ENCODE measurements around the gene PTMA. TPM values are rescaled to one million over a fixed set of nuclear protein-coding genes. Genes with fewer than 3 reads are reported as not detected.

Gene PTMA
- total and polyA plus RNA-seq, 7 donors: 124 to 347 (median 210) TPM

- Histone ChIP-seq H3K27me3 (ENCODE audit: insufficient read depth in 3 of 3, low read length in 2 of 3) (no peaks in the 10 kb centered on the region), H3K36me3 (ENCODE audit: insufficient read depth in 1 of 2, low read depth in 1 of 2) (no peaks in the 10 kb centered on the region), H3K27ac (peak overlapping the region; percentile 63), H3K9me3 (no peaks in the 10 kb centered on the region), H3K4me3 (no peak overlapping the region), H3K4me1 (peaks cover 13% of the 10 kb centered on the region)
- no peak for TF ChIP-seq CTCF (IDR thresholded peaks at IDR 0.05)
- WGBS, 3 donors: 39 to 59% (median 44%) methylated on average over 21 to 22 of the region's 22 CpGs
- intact Hi-C loops (cut with DNase I): no loop called here
- DNase-seq: peak; percentile 65 to 81
- ATAC-seq: peak; percentile 8 to 62 (median 15)
Observed at GRCh38 chr2:231701456-231702373, 6.6 kb upstream of the PTMA start.

- Histone ChIP-seq H3K4me1 (peaks cover 13% of the 10 kb centered on the region), H3K36me3 (ENCODE audit: insufficient read depth in 1 of 2, low read depth in 1 of 2) (no peaks in the 10 kb centered on the region), H3K27me3 (ENCODE audit: insufficient read depth in 3 of 3, low read length in 2 of 3) (no peaks in the 10 kb centered on the region), H3K27ac (no peak overlapping the region), H3K4me3 (no peak overlapping the region), H3K9me3 (no peaks in the 10 kb centered on the region)
- no peak for TF ChIP-seq CTCF (IDR thresholded peaks at IDR 0.05)
- WGBS, 3 donors: 95 to 96% (median 95%) methylated on average over 3 of the region's 3 CpGs
- DNase-seq (no peak), ATAC-seq (no peak)
- intact Hi-C loops (cut with DNase I): no loop called here
Observed at GRCh38 chr2:231704017-231704416, 4.3 kb upstream of the PTMA start.

GRCh38 chr2:231706731-231707624, 1.3 kb upstream of the PTMA start:
- no peaks in the 10 kb centered on the region for H3K27me3 ChIP-seq (ENCODE audit: insufficient read depth in 3 of 3, low read length in 2 of 3)
- intact Hi-C loops (cut with DNase I): loop anchor here (1.0 kb wide), 2 partner anchors 45 to 46 kb away; no protein-coding TSS in a partner anchor
- 0 to 1% (median 0%) methylated on average over 58 to 66 of the region's 66 CpGs for WGBS, 3 donors

GRCh38 chr2:231707625-231707926, 749 bp upstream of the PTMA start:
- intact Hi-C loops (cut with DNase I): no loop called here
- peaks cover 17% of the 10 kb centered on the region for H3K4me1 ChIP-seq
- 2 to 3% (median 3%) methylated on average over 29 to 30 of the region's 30 CpGs for WGBS, 3 donors
- H3K9me3 ChIP-seq: no peaks in the 10 kb centered on the region
- no peak for TF ChIP-seq CTCF (IDR thresholded peaks at IDR 0.05)
- peaks cover 0 to 16% of the 10 kb centered on the region in 2 donors for H3K36me3 ChIP-seq (ENCODE audit: insufficient read depth in 1 of 2, low read depth in 1 of 2)
- no peaks in the 10 kb centered on the region for H3K27me3 ChIP-seq (ENCODE audit: insufficient read depth in 3 of 3, low read length in 2 of 3)
- peak overlapping the region; percentile 89 for H3K4me3 ChIP-seq
- DNase-seq (no peak), ATAC-seq (peak in 3 of 4 donors; percentile 0 to 2 (median 1))
- H3K27ac ChIP-seq: peak overlapping the region; percentile 97

More at GRCh38 chr2:231706731-231707624, 1.3 kb upstream of the PTMA start:
- Histone ChIP-seq H3K36me3 (ENCODE audit: insufficient read depth in 1 of 2, low read depth in 1 of 2) (peaks cover 0 to 10% of the 10 kb centered on the region in 2 donors), H3K9me3 (no peaks in the 10 kb centered on the region), H3K4me3 (peak overlapping the region; percentile 89), H3K27ac (peak overlapping the region; percentile 97), H3K4me1 (peaks cover 17% of the 10 kb centered on the region)
- DNase-seq (peak; percentile 98 to 99), ATAC-seq (peak; percentile 64 to 78 (median 67))
- TF ChIP-seq CTCF (IDR thresholded peaks at IDR 0.05): peak; percentile 80

All from psoas muscle (tissue), 8 donors.